RWPE2 (cell line): ENCODE measurements around the gene MAP3K20.

Experiments
- ATAC-seq: fragments of 200-7000 bp; cut with Tn5 transposase; 3 replicates; pipeline ENCODE4 v1.9.1; 2021; ENCODE audit warnings: low read depth
- DNase-seq: peaks from one replicate; pipeline ENCODE4 v3.0.0-alpha.2; 2020; ENCODE audit warnings: low spot score
- H3K27ac ChIP-seq: fragments of 450-650 bp; 2 replicates; pipeline ENCODE4 v1.5.1; 2017; ENCODE audit warnings: mild to moderate bottlenecking; ENCODE audit not compliant: poor library complexity, severe bottlenecking
- H3K27me3 ChIP-seq: fragments of 250-450 bp; sonication (Bioruptor Pico); 2 replicates; pipeline ENCODE4 v1.5.1; 2021; ENCODE audit warnings: mild to moderate bottlenecking, moderate library complexity; ENCODE audit not compliant: insufficient read depth, poor library complexity, severe bottlenecking
- H3K36me3 ChIP-seq: fragments of 250-450 bp; sonication (Bioruptor Pico); 2 replicates; pipeline ENCODE4 v1.5.1; 2020; ENCODE audit warnings: low read depth, mild to moderate bottlenecking, moderate library complexity
- H3K4me1 ChIP-seq: fragments of 250-450 bp; sonication (Bioruptor Pico); 2 replicates; pipeline ENCODE4 v1.5.1; 2021; ENCODE audit warnings: mild to moderate bottlenecking, moderate library complexity; ENCODE audit not compliant: insufficient read depth, poor library complexity, severe bottlenecking
- H3K4me3 ChIP-seq: fragments of 250-450 bp; sonication (Bioruptor Pico); 2 replicates; pipeline ENCODE4 v1.5.1; 2021; ENCODE audit warnings: mild to moderate bottlenecking, moderate library complexity; ENCODE audit not compliant: severe bottlenecking
- H3K9me3 ChIP-seq: fragments of 250-450 bp; sonication (Bioruptor Pico); 2 replicates; pipeline ENCODE4 v1.5.1; 2021; ENCODE audit warnings: mild to moderate bottlenecking, moderate library complexity; ENCODE audit not compliant: severe bottlenecking
- CTCF ChIP-seq: fragments of 450-650 bp; IDR thresholded peaks from one replicate; pipeline ENCODE4 v1.5.1; 2017; ENCODE audit warnings: mild to moderate bottlenecking, moderate library complexity; ENCODE audit not compliant: poor library complexity, severe bottlenecking

MAP3K20 gene

GRCh38 chr2:173050684-173051083 lies 25.0 kb upstream of the MAP3K20 start:
- Histone ChIP-seq H3K36me3 (no peaks in the 10 kb centered on the region), H3K27me3 (no peaks in the 10 kb centered on the region), H3K4me1 (peaks cover 24% of the 10 kb centered on the region), H3K4me3 (no peak overlapping the region), H3K27ac (peak overlapping the region; percentile 87), H3K9me3 (no peaks in the 10 kb centered on the region)
- ATAC-seq: no peak
- no peak for TF ChIP-seq CTCF
- no peak for DNase-seq

GRCh38 chr2:173051463-173052215 lies 24.0 kb upstream of the MAP3K20 start:
- Histone ChIP-seq H3K27ac (no peak overlapping the region), H3K9me3 (no peaks in the 10 kb centered on the region), H3K27me3 (no peaks in the 10 kb centered on the region), H3K4me1 (peaks cover 24% of the 10 kb centered on the region), H3K4me3 (no peak overlapping the region), H3K36me3 (no peaks in the 10 kb centered on the region)
- TF ChIP-seq CTCF: no peak
- DNase-seq (no peak), ATAC-seq (no peak)

- Histone ChIP-seq H3K9me3 (no peaks in the 10 kb centered on the region), H3K4me3 (no peak overlapping the region), H3K36me3 (no peaks in the 10 kb centered on the region), H3K4me1 (peaks cover 19% of the 10 kb centered on the region), H3K27ac (peak overlapping the region; percentile 16), H3K27me3 (no peaks in the 10 kb centered on the region)
- TF ChIP-seq CTCF: no peak
- DNase-seq (no peak), ATAC-seq (no peak)
These were observed 22.5 kb upstream of the MAP3K20 start for GRCh38 chr2:173053043-173053699.

GRCh38 chr2:173054466-173054865 lies 21.2 kb upstream of the MAP3K20 start:
- DNase-seq: no peak
- H3K27ac ChIP-seq: peak overlapping the region; percentile 16
- ATAC-seq: peak; percentile 45; the same call in 1 of the 3 replicates

More at GRCh38 chr2:173054466-173054865, 21.2 kb upstream of the MAP3K20 start:
- Histone ChIP-seq H3K27me3 (no peaks in the 10 kb centered on the region), H3K36me3 (no peaks in the 10 kb centered on the region), H3K9me3 (no peaks in the 10 kb centered on the region), H3K4me3 (no peak overlapping the region), H3K4me1 (peaks cover 13% of the 10 kb centered on the region)
- TF ChIP-seq CTCF: no peak
